Measurements from ENCODE around the gene CBLB. TPM values are rescaled to one million over a fixed set of nuclear protein-coding genes. Genes with fewer than 3 reads are reported as not detected.
"Not testable (repeated sequence)": the region's sequence is repeated elsewhere in the genome, so short reads cannot be mapped to it uniquely, and the experiment has no call there.

CBLB gene
- total and polyA plus RNA-seq, 8 donors, result 5.3 to 23.3 (median 10.4) TPM

DNA sequence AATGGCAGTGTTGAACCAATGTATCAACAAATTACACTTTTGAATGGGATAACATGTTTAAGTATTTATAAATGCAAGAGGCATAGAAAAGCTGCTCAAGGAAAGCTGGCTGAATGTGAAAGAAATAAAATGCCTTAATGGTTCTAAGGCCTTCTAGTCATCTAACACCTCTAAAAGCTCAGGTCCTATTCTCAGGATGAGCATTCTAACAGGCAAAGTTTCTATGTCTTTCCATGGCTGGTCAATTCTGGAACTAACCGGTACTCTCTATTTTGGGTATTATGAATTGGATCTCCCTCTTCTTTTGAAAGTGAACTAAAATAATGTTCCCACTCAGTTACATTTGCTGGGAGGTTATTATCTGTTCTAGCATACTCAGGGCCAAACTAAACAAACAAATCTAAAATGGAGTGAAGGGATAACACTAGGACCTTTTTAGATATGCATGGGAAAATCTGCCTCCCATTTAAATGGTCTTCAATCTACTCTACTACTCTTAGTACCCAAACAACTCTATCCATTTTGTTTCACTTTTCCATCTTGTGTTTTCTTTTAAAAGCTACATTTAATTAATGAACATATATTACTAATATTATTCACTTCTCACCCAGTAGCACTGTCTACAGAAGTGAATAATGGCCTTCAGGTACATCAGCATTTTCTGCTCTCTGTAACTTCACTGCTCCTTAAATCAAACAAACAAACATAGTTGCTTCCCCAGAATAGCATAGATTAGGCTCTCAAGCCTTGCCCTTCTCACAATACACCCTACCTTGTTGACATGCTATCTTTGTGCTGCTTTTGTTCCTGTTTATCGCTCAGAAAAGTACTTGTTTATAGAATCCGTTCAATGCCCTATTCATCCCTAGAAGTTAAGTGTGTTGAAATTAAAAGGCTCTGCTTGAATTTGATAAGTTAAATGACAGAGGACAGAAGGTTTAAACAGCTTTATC is 46.4 kb downstream of the CBLB start:
- intact Hi-C loops (cut with DNase I), result no loop called here
- Histone ChIP-seq H3K27me3 (no peaks in the 10 kb centered on the region), H3K4me1 (peaks cover 10 to 25% (median 11%) of the 10 kb centered on the region in 3 donors), H3K4me3 (no peak overlapping the region), H3K9me3 (no peaks in the 10 kb centered on the region), H3K36me3 (no peaks in the 10 kb centered on the region), H3K27ac (peak overlapping the region in 1 of 4 donors; percentile 13)
- no peak for TF ChIP-seq CTCF (IDR thresholded peaks at IDR 0.05)
- DNase-seq (no peak), FAIRE-seq (no peak), ATAC-seq (peak in 2 of 4 donors; percentile 14 to 21)
- 66 to 70% methylated on average over 3 of the region's 3 CpGs for WGBS, 2 donors

DNA sequence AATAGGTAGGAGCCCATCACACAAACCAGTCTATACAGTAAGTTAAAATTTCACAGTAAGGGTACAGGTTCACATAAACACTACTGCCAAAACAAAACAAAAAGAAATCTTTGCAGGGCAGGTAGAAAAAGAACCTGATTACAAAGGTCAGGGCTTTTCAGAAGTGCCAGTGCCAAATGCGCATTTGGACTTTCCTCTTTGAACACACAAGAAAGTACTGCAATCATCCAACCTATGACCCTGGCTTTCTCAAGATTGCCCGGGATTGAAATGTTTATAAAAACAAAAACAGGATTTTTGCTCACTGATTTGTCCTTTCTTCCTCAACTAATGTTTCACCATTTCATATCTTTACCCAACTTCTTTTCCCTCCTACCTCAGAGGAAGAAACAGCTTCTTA is 47.4 kb downstream of the CBLB start:
- Histone ChIP-seq H3K9me3 (no peaks in the 10 kb centered on the region), H3K36me3 (no peaks in the 10 kb centered on the region), H3K4me3 (no peak overlapping the region), H3K27me3 (no peaks in the 10 kb centered on the region), H3K4me1 (peaks cover 10 to 25% (median 11%) of the 10 kb centered on the region in 3 donors), H3K27ac (no peak overlapping the region)
- intact Hi-C loops (cut with DNase I), result no loop called here
- no peak for DNase-seq
- no peak for TF ChIP-seq CTCF (IDR thresholded peaks at IDR 0.05)
- peak; percentile 54 to 77 (median 68) for ATAC-seq
- 27 to 29% methylated on average over 2 of the region's 2 CpGs for WGBS, 2 donors
- no peak for FAIRE-seq

GRCh38 chr3:105816833-105817232 is 52.0 kb downstream of the CBLB start:
- Histone ChIP-seq H3K4me1 (peaks cover 0 to 22% (median 21%) of the 10 kb centered on the region in 3 donors), H3K27ac (no peak overlapping the region), H3K36me3 (no peaks in the 10 kb centered on the region), H3K4me3 (no peak overlapping the region), H3K27me3 (no peaks in the 10 kb centered on the region), H3K9me3 (no peaks in the 10 kb centered on the region)
- FAIRE-seq, result no peak
- no peak for TF ChIP-seq CTCF (IDR thresholded peaks at IDR 0.05)
- WGBS, 2 donors, result 89 to 92% methylated on average over 2 of the region's 2 CpGs
- DNase-seq, result no peak
- intact Hi-C loops (cut with DNase I), result no loop called here
- ATAC-seq, result no peak

DNA sequence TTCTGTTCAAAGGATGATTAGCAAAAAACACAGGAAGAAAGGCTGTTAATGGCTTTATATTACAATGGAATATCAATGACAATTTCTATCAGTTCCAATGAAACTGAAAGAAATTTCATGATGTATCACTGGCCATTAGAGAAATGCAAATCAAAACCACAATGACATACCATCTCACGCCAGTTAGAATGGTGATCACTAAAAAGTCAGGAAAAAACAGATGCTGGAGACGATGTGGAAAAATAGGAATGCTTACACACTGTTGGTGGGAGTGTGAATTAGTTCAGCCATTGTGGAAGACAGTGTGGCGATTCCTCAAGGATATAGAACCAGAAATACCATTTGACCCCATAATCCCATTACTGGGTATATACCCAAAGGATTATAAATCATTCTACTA is 53.5 kb downstream of the CBLB start:
- FAIRE-seq; H3K27ac ChIP-seq; ATAC-seq; H3K9me3 ChIP-seq; H3K36me3 ChIP-seq; H3K27me3 ChIP-seq; H3K4me3 ChIP-seq; DNase-seq; intact Hi-C loops (cut with DNase I): not testable (repeated sequence)
- WGBS, 2 donors, result 97 to 98% methylated on average over 3 of the region's 3 CpGs
- H3K4me1 ChIP-seq, result peaks cover under 1 to 28% (median 24%) of the 10 kb centered on the region in 3 donors

- H3K4me1 ChIP-seq, result peaks cover 16 to 39% (median 33%) of the 10 kb centered on the region in 3 donors
These were observed 55.1 kb downstream of the CBLB start for GRCh38 chr3:105813710-105814109.

More at GRCh38 chr3:105813710-105814109, 55.1 kb downstream of the CBLB start:
- no peak for FAIRE-seq
- Histone ChIP-seq H3K9me3 (no peaks in the 10 kb centered on the region), H3K36me3 (no peaks in the 10 kb centered on the region), H3K4me3 (no peak overlapping the region), H3K27ac (no peak overlapping the region), H3K27me3 (no peaks in the 10 kb centered on the region)
- no peak for DNase-seq
- intact Hi-C loops (cut with DNase I), result no loop called here
- WGBS, 2 donors, result 25 to 26% methylated on average over 1 of the region's 1 CpG
- TF ChIP-seq CTCF (IDR thresholded peaks at IDR 0.05), result no peak
- ATAC-seq, result peak in 1 of 4 donors; percentile 25
